HT1080 (cell line): Measurements from ENCODE around the gene PALM3. TPM values are rescaled to one million over a fixed set of nuclear protein-coding genes. Genes with fewer than 3 reads are reported as not detected.
"Not testable (repeated sequence)": the region's sequence is repeated elsewhere in the genome, so short reads cannot be mapped to it uniquely, and the experiment has no call there.

Experiments
- DNase-seq: peaks from one replicate; pipeline ENCODE4 v3.0.0-alpha.2; 2015; ENCODE audit warnings: low read depth
- total RNA-seq: library from RNA; depleted of rRNA; stranded (reverse); fragments of >200 nt; shearing (Covaris generic); gene quantifications from 2 replicates; pipeline ENCODE4 v1.2.3, GENCODE V29; 2014

PALM3 gene
- total RNA-seq, 1 experiment from 2014 or later, result 3.9 TPM

GRCh38 chr19:14059652-14060155 is 2.2 kb downstream of the PALM3 start:
- no peak for DNase-seq

GRCh38 chr19:14059093-14059480 is 2.8 kb downstream of the PALM3 start:
- DNase-seq, result no peak

GRCh38 chr19:14058182-14059092 is 3.4 kb downstream of the PALM3 start:
- no peak for DNase-seq

- DNase-seq, result no peak
Observed at GRCh38 chr19:14056741-14057356, 5.0 kb downstream of the PALM3 start.

- DNase-seq, result no peak
Observed at GRCh38 chr19:14056069-14056666, 5.7 kb downstream of the PALM3 start.

GRCh38 chr19:14055396-14055795 is 6.5 kb downstream of the PALM3 start:
- DNase-seq, result no peak

- no peak for DNase-seq
Observed at GRCh38 chr19:14054721-14055120, 7.2 kb downstream of the PALM3 start.

- DNase-seq, result no peak
Observed at GRCh38 chr19:14054099-14054498, 7.8 kb downstream of the PALM3 start.

GRCh38 chr19:14053500-14053899 is 8.4 kb downstream of the PALM3 start:
- DNase-seq, result no peak

- DNase-seq, result no peak
Observed at GRCh38 chr19:14053032-14053431, 8.8 kb downstream of the PALM3 start.

- no peak for DNase-seq
Observed at GRCh38 chr19:14052470-14052869, 9.4 kb downstream of the PALM3 start.

GRCh38 chr19:14051980-14052379 is 9.9 kb downstream of the PALM3 start:
- no peak for DNase-seq

- not testable (repeated sequence) for DNase-seq
Observed at GRCh38 chr19:14050961-14051360, 10.9 kb downstream of the PALM3 start.

GRCh38 chr19:14050512-14050911 is 11.4 kb downstream of the PALM3 start:
- DNase-seq, result no peak

- DNase-seq, result peak; percentile 54
Observed at GRCh38 chr19:14048443-14049153, 13.3 kb downstream of the PALM3 start.

GRCh38 chr19:14047866-14048265 is 14.0 kb downstream of the PALM3 start:
- DNase-seq, result not testable (repeated sequence)

GRCh38 chr19:14042659-14043608 is 18.9 kb downstream of the PALM3 start:
- peak; percentile 36 for DNase-seq

GRCh38 chr19:14039181-14039580 is 22.7 kb downstream of the PALM3 start:
- no peak for DNase-seq

- DNase-seq, result no peak
Observed at GRCh38 chr19:14035706-14036105, 26.2 kb downstream of the PALM3 start.

- not testable (repeated sequence) for DNase-seq
Observed at GRCh38 chr19:14035159-14035558, 26.7 kb downstream of the PALM3 start.
